Mesenteric fat pad (tissue), 1 donor: Measurements from ENCODE around the gene MEN1. TPM values are rescaled to one million over a fixed set of nuclear protein-coding genes. Genes with fewer than 3 reads are reported as not detected.
A peak's percentile ranks its signal among the peaks of the same experiment; 100 is the strongest.

Experiments
- DNase-seq: peaks from one replicate; pipeline ENCODE4 v3.0.0-alpha.2; 2020; ENCODE audit warnings: low spot score
- total RNA-seq: library from RNA; stranded (reverse); fragmentation: NEBNext Ultra II Directional; extraction: Animal tissue kit (Norgen Biotek cat#: 25700); gene quantifications from one replicate; pipeline ENCODE4 v1.2.1, GENCODE V29; 2021
- donor health status: DM: yes; HTN: yes; CAD: no.

The MEN1 gene
- total RNA-seq, 1 donor from 2014 or later, result 18.5 TPM

DNA sequence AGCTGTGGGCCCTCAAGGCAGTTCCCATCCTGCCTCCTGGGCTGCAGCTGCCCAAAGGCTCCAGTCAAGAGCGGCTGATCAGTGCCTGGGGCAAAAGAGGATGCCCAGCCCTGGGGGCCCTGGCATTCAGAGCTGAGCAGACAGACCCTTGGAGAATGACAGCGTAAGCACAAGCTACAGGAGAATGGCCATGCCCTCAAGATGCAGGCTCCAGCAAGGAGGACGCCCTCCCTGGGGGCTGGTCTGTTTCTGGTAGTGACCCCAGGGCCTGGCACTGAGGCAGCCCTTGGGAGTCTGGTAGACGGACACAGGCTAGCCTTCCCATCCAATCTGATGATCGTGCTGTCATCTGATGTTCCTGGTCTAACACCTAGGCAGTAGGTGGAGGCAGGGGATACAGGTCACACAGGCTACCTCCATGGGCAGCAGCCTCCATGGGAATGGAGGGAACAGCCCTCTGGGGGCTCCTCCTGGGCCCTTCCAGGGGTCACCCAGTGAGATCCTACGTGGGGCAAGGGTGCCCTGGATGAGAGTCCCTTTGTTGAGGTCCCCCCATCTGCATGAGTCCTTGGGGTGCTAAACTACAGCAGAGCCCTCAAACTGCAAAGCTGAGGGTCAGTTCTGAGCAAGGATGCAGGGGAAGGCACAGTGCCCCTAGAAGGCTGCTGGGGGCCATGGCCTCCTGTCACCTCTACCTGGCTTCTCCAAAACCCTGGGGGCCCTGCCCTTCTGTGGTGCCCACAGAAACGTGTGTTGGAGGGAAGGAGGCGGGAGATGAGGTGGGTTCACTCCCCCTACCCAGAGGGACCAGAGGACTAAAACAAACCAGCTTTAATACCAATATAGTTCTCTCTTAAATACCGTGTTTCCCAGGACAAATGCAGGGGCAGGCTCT lies 21.8 kb downstream of the MEN1 start:
- DNase-seq, result peak; percentile 73

DNA sequence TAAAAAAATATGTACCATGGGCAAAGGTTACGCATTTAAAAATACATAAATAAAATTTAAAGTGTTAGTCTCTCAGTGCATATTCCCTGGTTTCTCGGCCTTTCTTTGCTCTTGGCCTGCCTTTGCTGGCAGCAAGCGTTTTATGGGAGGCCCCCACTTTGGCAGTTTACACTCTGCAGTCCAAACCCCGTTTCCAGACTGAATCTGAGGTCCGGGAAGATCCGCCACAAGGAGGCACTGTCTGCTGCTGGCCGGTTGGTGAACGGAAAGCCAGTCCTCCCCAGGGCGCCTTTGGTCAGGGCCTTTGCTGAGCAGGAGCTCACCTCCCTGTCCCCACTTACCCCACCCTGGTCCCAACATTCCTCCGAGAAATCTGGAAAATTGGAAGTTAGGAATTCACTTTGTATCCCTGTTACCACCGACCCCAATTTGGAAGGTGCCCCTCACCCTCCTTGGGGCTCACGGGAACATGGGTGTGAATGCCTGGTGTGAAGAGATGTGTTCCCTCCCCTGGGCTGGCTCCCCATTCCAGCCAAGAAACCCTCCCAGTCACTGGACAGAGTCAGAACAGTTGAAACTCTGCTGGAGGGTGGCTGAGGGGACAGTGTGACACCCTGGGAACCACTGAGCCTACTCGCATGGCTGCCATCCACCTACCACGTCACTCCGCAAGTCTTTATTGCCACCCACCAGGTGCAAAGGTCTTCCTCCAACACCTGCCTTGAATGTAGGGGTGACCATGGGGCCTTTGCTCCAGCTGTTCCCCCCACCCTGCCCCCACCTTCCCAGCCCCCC lies 22.6 kb downstream of the MEN1 start:
- peak; percentile 91 for DNase-seq

DNA sequence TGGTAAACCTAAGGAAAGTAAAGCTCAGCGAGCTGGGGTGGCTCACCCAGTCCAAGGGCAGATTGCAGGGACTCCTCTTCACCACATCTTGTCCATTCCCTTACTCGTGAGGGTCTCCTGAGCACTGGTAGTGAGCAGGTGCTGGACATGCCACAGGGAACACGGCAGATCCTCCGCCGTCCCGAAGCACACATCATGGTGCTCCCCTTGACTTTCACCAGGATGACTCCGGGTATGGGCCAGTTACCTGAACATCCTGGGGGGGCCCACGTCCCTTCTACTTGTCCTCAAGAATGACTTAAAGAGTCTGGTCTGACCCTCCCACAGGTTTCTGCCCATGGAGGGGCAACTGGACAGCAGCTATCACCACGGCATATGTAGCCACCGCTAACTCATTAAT lies 24.0 kb downstream of the MEN1 start:
- DNase-seq, result peak; percentile 53

DNA sequence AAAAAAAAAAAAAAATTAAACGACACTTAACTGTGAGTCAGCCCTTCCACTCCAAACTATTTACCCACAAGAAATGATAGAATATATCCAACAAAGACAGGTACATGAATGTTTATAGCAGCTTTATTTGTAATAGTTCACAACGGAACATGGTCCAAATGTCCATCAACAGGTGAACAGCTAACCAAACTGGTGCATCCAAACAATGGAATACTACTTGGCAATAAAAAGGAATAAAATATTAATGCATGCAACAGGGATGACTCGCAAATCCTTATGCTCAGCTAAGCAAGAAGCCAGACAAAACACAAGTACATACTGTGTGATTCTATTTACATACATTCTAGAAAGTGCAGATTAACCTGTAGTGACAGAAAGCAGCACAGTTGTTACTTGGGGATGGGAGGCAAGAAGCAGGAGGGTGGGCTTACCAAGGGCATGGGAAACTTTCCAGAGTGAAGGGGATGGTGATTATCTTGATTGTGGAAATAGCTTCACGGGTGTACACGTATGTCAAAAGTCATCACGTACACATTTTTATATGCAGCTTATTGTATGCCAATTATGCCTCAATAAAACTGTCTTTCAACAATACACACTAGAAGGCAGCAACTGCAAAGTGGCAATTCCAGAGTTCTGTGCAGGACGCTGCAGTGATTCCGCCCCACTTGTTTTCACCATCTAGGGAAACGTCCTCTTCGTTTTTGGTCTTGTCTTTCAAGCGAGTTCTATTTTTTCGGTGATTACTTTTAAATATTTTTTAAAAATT lies 25.4 kb downstream of the MEN1 start:
- no peak for DNase-seq

DNA sequence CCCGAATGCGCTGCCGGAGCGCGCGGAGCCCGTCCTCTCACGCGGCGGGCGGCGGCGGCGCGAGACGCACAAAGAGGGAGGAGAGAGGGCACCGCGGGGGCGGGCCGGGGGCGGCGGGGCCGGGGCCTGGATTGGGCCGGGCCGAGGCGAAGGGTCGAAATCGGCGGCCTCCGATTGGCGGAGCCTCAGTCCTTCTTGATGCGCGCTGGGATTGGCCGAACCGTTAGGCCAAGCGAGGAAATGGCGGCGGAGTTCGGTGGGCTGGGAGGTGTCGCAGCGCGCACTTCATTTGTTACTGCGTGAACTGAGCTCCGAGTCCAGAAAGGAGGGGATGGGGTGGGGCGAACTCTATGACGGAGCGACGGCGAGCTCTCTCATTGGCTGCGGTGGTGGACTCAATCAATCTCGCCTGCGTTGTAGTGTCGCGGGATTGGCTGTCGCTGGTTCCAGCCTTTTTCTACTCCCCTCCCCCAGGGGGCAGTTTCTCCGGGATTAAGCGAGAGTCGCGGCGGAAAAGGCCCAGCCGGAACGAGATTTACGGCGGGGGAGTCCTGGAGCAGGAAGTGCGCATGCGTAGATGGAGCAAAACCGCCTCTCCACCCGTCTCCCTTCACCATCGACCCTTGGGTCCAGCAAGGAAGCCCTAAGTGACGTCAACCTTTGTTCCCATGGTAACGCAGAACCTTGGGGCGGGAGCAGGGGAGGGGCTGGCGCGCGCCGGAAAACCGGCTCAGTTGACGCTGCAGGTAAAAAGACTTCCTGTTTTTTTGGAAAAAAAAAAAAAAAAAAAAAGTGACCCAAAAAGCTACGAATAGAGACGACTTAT lies 31.7 kb downstream of the MEN1 start, which contains the start of gene SF1:
TSS of gene SF1 (minus strand) at position 70 of the 826 bp plus-strand sequence. CDS start 150 bp downstream, outside the sequence.
- DNase-seq, result peak; percentile 99

DNA sequence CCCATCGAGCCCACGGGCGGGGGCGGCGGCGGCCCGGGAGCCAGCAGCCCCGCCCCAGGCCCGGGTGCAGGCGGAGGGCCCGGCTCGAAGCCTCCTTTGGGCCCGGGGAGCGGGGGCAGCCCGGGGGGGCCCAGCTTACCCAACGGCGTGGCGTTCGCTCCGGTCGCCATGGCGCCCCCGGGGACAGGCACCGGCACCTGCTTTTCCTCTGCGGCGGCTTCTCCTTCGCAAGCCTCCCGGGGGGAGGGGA lies 32.2 kb downstream of the MEN1 start:
- DNase-seq, result no peak

DNA sequence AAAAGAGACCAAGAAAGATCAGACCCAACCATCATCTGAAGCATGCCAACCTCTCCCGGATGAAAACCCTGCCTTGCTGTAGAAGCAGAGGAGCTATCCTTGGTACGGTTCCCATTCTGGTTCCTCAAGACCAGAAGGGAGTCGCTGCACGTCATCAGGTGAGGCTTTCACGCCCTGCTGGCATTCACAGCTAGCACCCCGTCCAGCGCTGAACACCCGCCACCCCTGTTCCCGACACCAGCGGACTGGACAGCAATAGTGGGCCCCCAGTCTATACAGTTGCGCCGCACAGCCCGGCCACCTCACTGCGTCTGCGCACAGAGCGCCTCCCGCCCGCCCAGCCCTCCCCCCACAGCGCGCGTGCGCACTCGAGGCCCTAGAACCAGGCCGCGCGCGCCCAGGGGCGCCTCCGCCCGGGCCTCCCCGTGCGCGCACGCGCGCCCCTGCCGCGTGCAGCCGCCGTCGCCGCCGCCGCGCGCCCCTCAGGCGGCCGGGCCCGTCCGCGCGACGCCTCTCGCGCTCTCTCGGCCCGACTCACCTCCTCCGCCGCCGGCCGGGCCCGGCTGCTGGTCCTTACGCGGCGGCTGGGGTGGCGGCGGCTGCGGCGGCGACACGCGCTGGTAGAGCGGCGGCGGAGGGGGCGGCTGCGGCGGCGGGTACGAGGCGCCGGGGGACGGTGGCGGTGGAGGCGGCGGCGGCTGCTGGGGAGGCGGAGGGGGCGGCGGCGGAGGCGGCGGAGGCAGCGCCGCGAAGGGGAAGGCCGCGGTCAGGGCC lies 32.7 kb downstream of the MEN1 start:
- peak; percentile 93 for DNase-seq

DNA sequence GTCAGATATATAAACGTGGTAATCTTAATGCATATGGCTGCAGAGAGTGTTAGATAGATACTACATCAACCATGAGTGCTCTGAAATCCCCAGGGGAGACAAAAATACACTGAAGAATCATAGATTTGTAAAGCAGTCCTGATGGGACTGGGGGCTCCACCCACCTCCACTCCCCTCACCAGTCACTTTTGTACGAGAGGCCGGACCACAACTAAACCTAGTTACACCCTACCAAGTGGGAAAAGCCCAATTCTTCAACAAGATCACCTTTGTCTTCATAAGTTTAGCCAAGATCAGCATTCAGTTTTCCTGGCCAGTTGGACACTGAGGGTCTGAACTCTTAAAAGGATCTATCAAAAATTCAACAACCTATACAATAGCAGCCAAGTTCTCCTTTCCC lies 33.5 kb downstream of the MEN1 start:
- DNase-seq, result no peak

DNA sequence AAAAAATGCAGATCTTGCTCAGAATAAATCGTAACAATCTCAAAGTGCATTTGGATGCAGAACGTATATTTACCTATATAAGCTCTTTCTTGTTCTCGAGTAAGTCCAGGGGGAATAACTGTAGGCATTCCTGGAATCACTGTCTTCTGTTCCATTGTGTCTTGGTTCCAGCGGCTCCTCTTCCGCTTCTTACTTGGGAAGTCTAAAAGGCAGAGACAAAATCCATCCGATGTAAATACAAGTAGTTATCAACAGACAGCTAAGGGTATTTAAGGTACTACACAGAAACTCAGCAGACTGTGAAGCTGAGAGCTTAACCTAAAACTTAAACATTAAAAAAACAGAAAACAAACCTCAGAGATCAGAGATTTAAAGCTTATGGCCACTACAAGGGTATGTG lies 33.9 kb downstream of the MEN1 start:
- no peak for DNase-seq

DNA sequence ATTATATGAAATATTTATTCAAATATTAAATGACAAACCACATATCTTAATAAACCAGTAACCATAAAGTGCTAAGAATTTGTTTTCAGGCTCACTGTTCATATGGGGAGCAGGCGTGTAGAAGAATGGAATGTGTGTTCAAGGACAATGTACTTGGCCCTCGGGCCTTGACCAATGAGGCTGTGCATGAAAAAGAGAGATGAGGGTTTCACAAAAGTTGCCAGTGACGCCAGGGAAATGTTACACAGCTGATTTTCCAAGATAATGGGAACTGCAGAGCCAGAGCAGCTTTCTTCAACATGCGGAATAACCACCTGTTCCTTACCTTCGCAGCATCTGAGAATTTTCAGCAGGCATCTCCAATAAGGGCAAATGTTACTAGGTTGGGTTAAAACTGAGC lies 36.2 kb downstream of the MEN1 start:
- no peak for DNase-seq

DNA sequence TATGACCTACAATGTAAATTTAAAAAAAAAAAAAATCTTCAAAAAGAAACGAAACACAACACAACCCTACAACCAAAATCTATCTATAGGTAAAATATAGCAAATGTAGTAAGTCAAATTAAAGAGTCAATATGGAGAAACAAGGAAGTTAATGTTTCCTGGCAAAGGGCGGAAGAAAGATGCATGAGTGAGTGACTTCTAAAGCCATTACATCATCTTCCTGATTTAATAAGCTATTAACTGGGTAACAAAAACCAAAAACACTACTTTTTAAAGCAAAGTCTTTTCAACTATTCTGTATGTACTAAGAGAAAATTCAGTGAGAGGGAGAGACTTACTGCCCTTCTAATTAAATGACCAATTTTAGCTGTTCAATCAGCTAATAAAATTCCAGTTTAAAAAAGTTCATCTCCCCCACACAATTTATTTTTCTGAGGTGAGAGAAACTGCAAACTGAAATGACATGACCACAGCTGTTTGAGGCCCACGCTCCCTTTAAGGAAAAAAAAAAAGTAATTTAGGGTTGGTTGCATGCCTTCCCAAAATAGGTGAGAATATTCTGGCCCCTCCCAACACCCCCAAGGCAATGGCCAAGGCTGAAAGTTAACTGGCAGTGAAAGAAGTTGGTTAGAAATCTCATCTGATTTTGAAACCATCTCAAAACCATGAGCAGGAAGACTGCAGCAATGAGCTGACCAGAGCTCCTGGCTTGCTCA lies 37.9 kb downstream of the MEN1 start:
- no peak for DNase-seq

DNA sequence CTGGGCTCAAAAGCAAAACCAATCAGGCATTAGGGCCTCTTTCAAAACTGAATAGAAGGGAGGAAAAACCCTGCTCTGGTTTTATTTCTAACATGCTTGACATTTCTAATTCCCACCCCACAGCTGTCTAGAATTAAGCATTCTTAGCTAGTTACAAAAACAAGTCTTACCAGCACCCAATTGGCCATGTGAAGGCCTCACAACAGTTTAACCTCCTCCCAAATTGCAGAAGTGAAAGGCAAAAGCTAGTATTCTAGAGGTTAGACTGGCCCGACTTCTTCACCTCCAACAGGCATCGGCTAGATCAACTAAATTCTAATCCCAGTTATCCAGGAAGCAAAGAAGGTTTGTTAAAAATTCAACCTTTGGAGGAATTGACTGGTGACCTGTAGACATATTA lies 38.5 kb downstream of the MEN1 start:
- no peak for DNase-seq

DNA sequence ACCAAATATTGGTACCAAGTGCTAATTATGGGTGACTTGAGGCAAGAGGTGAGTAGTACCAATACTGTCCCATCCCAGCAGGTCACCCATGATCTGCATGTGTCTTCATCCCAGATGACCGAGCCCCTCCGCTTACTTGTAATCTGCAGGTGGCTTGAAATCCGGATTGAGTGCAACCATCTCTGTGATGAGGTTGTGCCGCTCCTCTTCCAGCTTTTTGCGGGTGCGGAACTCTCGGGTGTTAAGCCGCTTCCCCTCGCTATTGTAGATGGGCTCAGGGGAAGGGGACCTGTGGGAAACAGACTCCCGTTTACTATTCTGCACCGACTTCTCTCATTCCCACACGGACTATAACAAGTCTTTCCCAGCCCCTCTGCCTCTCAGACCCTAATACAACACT lies 40.2 kb downstream of the MEN1 start:
- DNase-seq, result peak; percentile 57

DNA sequence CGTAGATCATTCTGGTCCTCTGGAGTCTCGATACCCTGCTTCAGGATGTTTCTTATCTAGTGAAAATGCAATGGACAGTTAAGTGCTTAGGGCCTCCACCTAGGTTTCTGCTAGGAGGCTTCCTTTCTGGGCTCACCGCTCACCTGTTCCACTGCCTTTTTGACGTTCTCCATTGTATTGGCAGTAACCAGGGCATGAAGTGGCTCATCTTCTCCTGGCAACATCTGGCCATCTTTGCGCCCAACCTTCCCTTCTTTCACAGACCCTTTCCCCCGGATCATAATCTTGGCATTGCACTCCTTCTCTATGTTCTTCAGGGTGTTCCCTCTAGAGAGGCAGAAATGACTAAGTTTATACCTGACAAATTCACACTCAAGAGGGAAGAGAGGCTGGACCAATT lies 41.1 kb downstream of the MEN1 start:
- DNase-seq, result no peak

DNA sequence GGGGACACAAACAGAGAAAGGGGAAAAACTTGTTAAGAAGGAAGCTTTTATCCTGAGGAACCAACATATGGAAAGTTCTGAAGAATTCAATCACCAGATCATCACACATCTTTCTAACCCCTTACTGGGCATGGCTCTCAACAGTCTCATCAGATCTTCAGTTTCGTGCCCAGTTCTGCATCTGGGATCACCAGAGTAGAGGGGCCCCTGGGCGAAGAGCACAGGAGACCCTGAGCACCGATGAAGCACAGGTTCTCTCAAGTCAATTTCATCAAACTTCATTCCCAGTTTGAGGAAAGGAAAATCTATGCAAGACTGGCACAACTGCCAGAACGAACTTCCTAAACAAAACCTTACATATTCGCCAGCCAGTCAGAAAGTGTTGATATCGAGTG lies 42.1 kb downstream of the MEN1 start:
- no peak for DNase-seq

DNA sequence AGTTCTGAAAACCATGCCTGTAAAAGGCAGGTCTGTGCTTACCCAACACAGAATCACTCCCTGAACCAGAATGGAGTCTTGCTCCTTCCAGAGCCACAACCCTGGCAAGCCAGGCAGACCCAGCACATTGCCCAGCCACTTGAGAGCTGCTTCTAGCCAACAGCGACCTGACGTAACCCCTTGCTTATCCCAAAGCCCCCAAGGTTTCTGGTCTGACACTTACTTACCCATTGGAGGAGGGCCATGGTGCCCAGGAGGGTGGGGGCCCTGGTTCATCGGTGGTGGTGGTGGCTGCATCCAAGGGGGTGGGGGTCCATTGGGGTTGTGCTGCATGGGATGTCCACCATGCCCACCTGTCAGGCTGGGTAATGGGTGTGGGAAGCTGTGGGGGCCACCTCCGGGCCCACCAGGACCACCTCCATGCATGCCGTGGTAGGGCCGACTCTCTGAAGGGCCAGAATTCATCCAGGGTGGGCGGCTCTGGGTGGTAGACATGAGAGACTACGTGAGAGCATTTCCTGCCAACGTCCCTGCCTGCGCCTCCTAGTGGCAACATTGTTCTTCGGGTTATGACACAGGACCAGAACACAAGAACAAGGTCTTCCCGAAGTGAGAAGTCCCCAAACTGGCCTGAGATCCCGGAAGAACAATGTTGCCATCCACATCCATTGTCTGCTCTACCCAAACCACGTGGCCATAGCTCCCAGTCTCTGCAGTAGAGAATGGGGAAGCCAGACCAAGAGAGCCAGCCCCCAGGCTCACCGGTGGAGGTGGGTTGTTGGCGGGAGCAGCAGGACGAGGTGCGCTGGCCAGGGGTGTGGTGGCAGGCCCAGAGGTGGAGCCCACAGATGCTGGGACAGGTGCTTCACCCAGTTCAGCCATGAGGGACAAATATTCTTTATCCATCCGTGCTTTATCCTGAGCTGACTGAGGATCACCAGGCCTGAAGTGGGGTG lies 42.7 kb downstream of the MEN1 start:
- DNase-seq, result peak; percentile 90

DNA sequence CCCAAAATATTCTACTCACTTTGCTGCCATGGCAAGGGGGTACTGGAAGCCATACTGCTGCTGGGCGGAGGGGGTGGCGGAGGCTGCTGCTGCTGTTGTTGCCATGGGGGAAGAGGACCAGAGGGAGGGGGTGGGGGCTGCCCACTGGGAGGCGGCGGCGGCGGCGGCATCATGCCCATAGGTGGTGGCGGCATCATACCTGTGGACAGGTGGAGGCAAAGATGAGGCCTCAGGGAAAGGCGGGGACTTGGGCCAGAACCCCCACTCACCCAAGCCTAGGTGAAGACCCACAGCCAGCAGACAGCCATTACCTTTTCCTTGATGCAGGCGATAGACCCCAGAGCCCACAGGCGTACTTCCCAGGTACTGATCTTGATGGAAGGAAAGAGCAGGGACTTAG lies 43.5 kb downstream of the MEN1 start:
- no peak for DNase-seq
